NT2/D1 (cell line): Measurements from ENCODE around the gene FARS2.

Experiments
- SUZ12 ChIP-seq: IDR thresholded peaks from 2 replicates; pipeline ENCODE4 v1.6.1; 2011; ENCODE audit not compliant: insufficient read length, insufficient read depth; ENCODE audit errors: extremely low read depth
- YY1 ChIP-seq: IDR thresholded peaks from 2 replicates; pipeline ENCODE4 v1.6.1; 2011; ENCODE audit not compliant: insufficient read length, insufficient read depth
- ZNF274 ChIP-seq: IDR thresholded peaks from 2 replicates; pipeline ENCODE4 v1.6.1; 2011; ENCODE audit warnings: mild to moderate bottlenecking, low read depth, low read length

GRCh38 chr6:5707281-5708045 lies 446.1 kb downstream of the FARS2 start:
- no peak for TF ChIP-seq SUZ12
- TF ChIP-seq YY1, result no peak
- TF ChIP-seq ZNF274, result no peak
